GM11168 (cell line): ENCODE measurements around the gene ELOVL6.
"Not testable (repeated sequence)": the region's sequence is repeated elsewhere in the genome, so short reads cannot be mapped to it uniquely, and the experiment has no call there.

ENCODE experiments used
- in situ Hi-C: fragments of 300-500 bp; cut with MboI; formaldehyde crosslinking; loops from one replicate; pipeline ENCODE4 v1.12.0; 2022; ENCODE audit warnings: low sequenced_read_pairs; ENCODE audit not compliant: unreplicated experiment

Gene ELOVL6

GRCh38 chr4:110087070-110087708, 111.2 kb downstream of the ELOVL6 start:
- in situ Hi-C loops = no loop called here

- in situ Hi-C loops = no loop called here
Measured at GRCh38 chr4:110085131-110085530, 113.3 kb downstream of the ELOVL6 start.

GRCh38 chr4:110084154-110084553, 114.3 kb downstream of the ELOVL6 start:
- in situ Hi-C loops = no loop called here

- in situ Hi-C loops = not testable (repeated sequence)
Measured at GRCh38 chr4:110078148-110078547, 120.3 kb downstream of the ELOVL6 start.

- in situ Hi-C loops = not testable (repeated sequence)
Measured at GRCh38 chr4:110076828-110077227, 121.6 kb downstream of the ELOVL6 start.

GRCh38 chr4:110075891-110076290, 122.5 kb downstream of the ELOVL6 start:
- in situ Hi-C loops = no loop called here

- in situ Hi-C loops = no loop called here
Measured at GRCh38 chr4:110075083-110075738, 123.2 kb downstream of the ELOVL6 start.

- in situ Hi-C loops = no loop called here
Measured at GRCh38 chr4:110074570-110074969, 123.8 kb downstream of the ELOVL6 start.

- in situ Hi-C loops = no loop called here
Measured at GRCh38 chr4:110073053-110073845, 125.2 kb downstream of the ELOVL6 start.

GRCh38 chr4:110071466-110071865, 126.9 kb downstream of the ELOVL6 start:
- in situ Hi-C loops = no loop called here

- in situ Hi-C loops = no loop called here
Measured at GRCh38 chr4:110068248-110068647, 130.2 kb downstream of the ELOVL6 start.

GRCh38 chr4:110064934-110065333, 133.5 kb downstream of the ELOVL6 start:
- in situ Hi-C loops = no loop called here

- in situ Hi-C loops = no loop called here
Measured at GRCh38 chr4:110064295-110064694, 134.1 kb downstream of the ELOVL6 start.

GRCh38 chr4:110062166-110062565, 136.2 kb downstream of the ELOVL6 start:
- in situ Hi-C loops = no loop called here

- in situ Hi-C loops = no loop called here
Measured at GRCh38 chr4:110061076-110061475, 137.3 kb downstream of the ELOVL6 start.

- in situ Hi-C loops = no loop called here
Measured at GRCh38 chr4:110059556-110060191, 138.7 kb downstream of the ELOVL6 start.

GRCh38 chr4:110058677-110059076, 139.7 kb downstream of the ELOVL6 start:
- in situ Hi-C loops = no loop called here

- in situ Hi-C loops = no loop called here
Measured at GRCh38 chr4:110055158-110055768, 143.2 kb downstream of the ELOVL6 start.

GRCh38 chr4:110049951-110050925, 148.2 kb downstream of the ELOVL6 start:
- in situ Hi-C loops = loop anchor here (5.0 kb wide), 1 partner anchor 157 kb away; no protein-coding TSS in a partner anchor
